Nephron progenitor cell (in vitro differentiated cells): ENCODE data around the gene UBAP2.

Experiments
- DNase-seq: peaks from one replicate; pipeline ENCODE4 v3.0.0; 2021
- H3K27ac Mint-ChIP-seq: 2 replicates; pipeline ENCODE4 v1.8.0; 2021; ENCODE audit warnings: mild to moderate bottlenecking, moderate library complexity, mixed read lengths
- H3K27me3 Mint-ChIP-seq: 2 replicates; pipeline ENCODE4 v1.8.0; 2021; ENCODE audit warnings: mild to moderate bottlenecking, low read depth, mixed read lengths; ENCODE audit not compliant: poor library complexity
- H3K36me3 Mint-ChIP-seq: 2 replicates; pipeline ENCODE4 v1.8.0; 2021; ENCODE audit warnings: low read depth, mixed read lengths
- H3K4me1 Mint-ChIP-seq: 2 replicates; pipeline ENCODE4 v1.8.0; 2021; ENCODE audit warnings: mixed read lengths
- H3K4me3 Mint-ChIP-seq: 2 replicates; pipeline ENCODE4 v1.8.0; 2021; ENCODE audit warnings: mild to moderate bottlenecking, moderate library complexity, mixed read lengths
- H3K9me3 Mint-ChIP-seq: 2 replicates; pipeline ENCODE4 v1.8.0; 2021; ENCODE audit warnings: mild to moderate bottlenecking, moderate library complexity, mixed read lengths
- TF ChIP-seq, protein P1 (sequence below): fragments of 200-600 bp; sonication (generic); IDR thresholded peaks from 2 replicates; pipeline ENCODE4 v1.5.0; 2021; ENCODE audit warnings: antibody characterized with exemption

Gene UBAP2

DNA sequence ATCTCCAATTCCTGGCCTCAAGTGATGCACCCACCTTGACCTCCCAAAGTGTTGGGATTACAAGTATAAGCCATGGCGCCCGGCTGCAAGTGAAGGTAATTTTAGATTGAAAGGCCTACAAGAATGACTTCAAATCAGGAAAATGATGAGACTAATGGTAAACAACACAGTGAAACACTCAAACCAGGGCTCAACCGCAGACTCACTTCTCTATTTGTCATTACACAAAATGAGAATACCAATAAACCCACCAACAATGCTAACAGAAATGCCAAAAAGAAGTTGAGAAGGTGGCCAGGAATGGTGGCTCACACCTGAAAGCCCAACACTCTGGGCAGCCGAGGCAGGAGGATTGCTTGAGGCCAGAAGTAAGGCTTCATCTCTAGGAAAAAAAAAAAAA lies 92.1 kb downstream of the UBAP2 start:
- Mint-ChIP-seq H3K4me3 (no peak overlapping the region), H3K9me3 (no peaks in the 10 kb centered on the region), H3K27ac (no peak overlapping the region), H3K4me1 (no peaks in the 10 kb centered on the region), H3K36me3 (peaks cover 71% of the 10 kb centered on the region), H3K27me3 (no peaks in the 10 kb centered on the region)
- DNase-seq = no peak
- TF ChIP-seq, protein P1, sequence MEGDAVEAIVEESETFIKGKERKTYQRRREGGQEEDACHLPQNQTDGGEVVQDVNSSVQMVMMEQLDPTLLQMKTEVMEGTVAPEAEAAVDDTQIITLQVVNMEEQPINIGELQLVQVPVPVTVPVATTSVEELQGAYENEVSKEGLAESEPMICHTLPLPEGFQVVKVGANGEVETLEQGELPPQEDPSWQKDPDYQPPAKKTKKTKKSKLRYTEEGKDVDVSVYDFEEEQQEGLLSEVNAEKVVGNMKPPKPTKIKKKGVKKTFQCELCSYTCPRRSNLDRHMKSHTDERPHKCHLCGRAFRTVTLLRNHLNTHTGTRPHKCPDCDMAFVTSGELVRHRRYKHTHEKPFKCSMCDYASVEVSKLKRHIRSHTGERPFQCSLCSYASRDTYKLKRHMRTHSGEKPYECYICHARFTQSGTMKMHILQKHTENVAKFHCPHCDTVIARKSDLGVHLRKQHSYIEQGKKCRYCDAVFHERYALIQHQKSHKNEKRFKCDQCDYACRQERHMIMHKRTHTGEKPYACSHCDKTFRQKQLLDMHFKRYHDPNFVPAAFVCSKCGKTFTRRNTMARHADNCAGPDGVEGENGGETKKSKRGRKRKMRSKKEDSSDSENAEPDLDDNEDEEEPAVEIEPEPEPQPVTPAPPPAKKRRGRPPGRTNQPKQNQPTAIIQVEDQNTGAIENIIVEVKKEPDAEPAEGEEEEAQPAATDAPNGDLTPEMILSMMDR = no peak

DNA sequence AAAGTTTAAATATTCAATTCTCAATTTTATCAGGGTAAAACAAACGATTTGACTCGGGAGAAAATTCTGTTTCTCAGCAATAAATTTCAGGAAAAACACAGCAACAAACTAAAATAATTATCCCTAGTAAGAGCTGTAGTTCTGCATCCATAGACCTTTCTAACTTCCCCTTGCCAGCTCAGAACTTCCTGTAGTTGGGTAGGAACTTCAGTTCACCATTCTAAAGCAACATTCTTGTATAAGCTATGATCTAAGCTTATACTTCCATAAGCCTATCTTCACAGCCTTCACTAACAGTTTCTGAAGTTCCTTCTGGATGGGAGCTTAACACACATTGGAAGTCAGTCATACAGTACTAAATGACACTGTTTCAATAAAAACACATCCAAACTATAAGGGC lies 96.6 kb downstream of the UBAP2 start:
- Mint-ChIP-seq H3K36me3 (peaks cover 83% of the 10 kb centered on the region), H3K4me3 (no peak overlapping the region), H3K27ac (no peak overlapping the region), H3K4me1 (no peaks in the 10 kb centered on the region), H3K9me3 (no peaks in the 10 kb centered on the region), H3K27me3 (no peaks in the 10 kb centered on the region)
- TF ChIP-seq, protein P1 = no peak
- DNase-seq = no peak

GRCh38 chr9:33950371-33950770 lies 98.3 kb downstream of the UBAP2 start:
- no peaks in the 10 kb centered on the region for H3K27me3 Mint-ChIP-seq
- peaks cover 86% of the 10 kb centered on the region for H3K36me3 Mint-ChIP-seq
- H3K9me3 Mint-ChIP-seq = no peaks in the 10 kb centered on the region
- TF ChIP-seq, protein P1 = no peak
- H3K4me3 Mint-ChIP-seq = no peak overlapping the region
- no peak for DNase-seq
- no peak overlapping the region for H3K27ac Mint-ChIP-seq
- no peaks in the 10 kb centered on the region for H3K4me1 Mint-ChIP-seq

GRCh38 chr9:33946779-33947535 lies 101.7 kb downstream of the UBAP2 start:
- H3K27me3 Mint-ChIP-seq = no peaks in the 10 kb centered on the region
- H3K36me3 Mint-ChIP-seq = peaks cover 84% of the 10 kb centered on the region
- TF ChIP-seq, protein P1 = no peak
- no peaks in the 10 kb centered on the region for H3K9me3 Mint-ChIP-seq
- no peak overlapping the region for H3K4me3 Mint-ChIP-seq
- DNase-seq = no peak
- H3K4me1 Mint-ChIP-seq = no peaks in the 10 kb centered on the region
- H3K27ac Mint-ChIP-seq = peak overlapping the region; percentile 44

DNA sequence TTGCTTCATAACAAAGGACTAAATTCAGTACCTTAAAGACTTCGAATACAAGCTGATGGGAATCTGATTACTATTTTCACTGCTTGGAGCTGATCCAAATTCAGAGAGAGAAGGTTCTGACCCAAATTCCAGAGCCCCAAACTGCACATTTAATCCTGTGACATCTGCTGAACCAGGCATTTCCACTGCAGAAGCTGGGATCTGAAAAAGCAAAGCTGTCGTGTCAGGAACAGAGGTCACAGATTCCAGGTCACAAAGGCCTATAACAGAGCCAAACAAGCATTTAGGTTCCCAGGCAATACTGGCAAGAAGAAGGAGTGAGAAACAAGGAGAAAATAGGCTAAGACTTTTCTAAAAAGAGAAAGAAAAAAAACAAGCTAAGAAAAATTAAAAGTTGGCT lies 105.3 kb downstream of the UBAP2 start:
- peaks cover 3% of the 10 kb centered on the region for H3K27me3 Mint-ChIP-seq
- peak overlapping the region; percentile 23 for H3K27ac Mint-ChIP-seq
- H3K4me1 Mint-ChIP-seq = no peaks in the 10 kb centered on the region
- no peak for DNase-seq
- TF ChIP-seq, protein P1 = no peak
- H3K4me3 Mint-ChIP-seq = no peak overlapping the region
- peaks cover 79% of the 10 kb centered on the region for H3K36me3 Mint-ChIP-seq
- no peaks in the 10 kb centered on the region for H3K9me3 Mint-ChIP-seq

GRCh38 chr9:33942471-33943083 lies 106.1 kb downstream of the UBAP2 start:
- Mint-ChIP-seq H3K27ac (no peak overlapping the region), H3K9me3 (no peaks in the 10 kb centered on the region), H3K4me1 (no peaks in the 10 kb centered on the region), H3K4me3 (no peak overlapping the region), H3K36me3 (peaks cover 71% of the 10 kb centered on the region), H3K27me3 (peaks cover 3% of the 10 kb centered on the region)
- TF ChIP-seq, protein P1 = no peak
- DNase-seq = no peak
